HG02852 (cell line): ENCODE measurements around the gene TEKT3.

Experiments
- ATAC-seq: cut with Tn5 transposase; IDR thresholded peaks from one replicate; pipeline ENCODE4 v1.9.1; 2021; ENCODE audit warnings: mild to moderate bottlenecking, moderate library complexity; ENCODE audit not compliant: unreplicated experiment

Gene TEKT3

DNA sequence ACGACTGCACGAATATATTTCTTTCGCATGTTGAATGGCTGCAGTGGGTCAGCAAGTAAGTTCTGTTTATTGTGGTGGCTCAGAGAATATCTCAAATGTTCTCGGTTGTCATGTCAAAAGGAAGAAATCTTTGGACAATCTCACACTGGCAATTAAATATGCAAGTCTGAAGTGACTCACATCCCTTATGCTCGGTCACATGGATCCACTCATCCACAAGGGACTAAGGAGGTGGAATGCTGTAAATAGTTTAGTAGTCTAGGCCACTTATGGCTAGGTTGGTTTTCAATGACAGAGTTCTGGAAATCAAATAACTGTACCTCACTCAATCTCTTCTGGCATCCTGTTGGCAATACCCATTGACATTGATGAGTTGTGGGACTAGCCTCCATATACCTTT is 43.2 kb downstream of the TEKT3 start:
- no peak for ATAC-seq

- no peak for ATAC-seq
Measured at GRCh38 chr17:15293558-15293957, 47.8 kb downstream of the TEKT3 start.

GRCh38 chr17:15291674-15292361 is 49.6 kb downstream of the TEKT3 start:
- ATAC-seq: no peak

GRCh38 chr17:15290605-15291004 is 50.8 kb downstream of the TEKT3 start:
- ATAC-seq: no peak

GRCh38 chr17:15289285-15290183 is 51.9 kb downstream of the TEKT3 start:
- no peak for ATAC-seq

- no peak for ATAC-seq
Measured at GRCh38 chr17:15288859-15289258, 52.5 kb downstream of the TEKT3 start.

- no peak for ATAC-seq
Measured at GRCh38 chr17:15287538-15288267, 53.7 kb downstream of the TEKT3 start.

DNA sequence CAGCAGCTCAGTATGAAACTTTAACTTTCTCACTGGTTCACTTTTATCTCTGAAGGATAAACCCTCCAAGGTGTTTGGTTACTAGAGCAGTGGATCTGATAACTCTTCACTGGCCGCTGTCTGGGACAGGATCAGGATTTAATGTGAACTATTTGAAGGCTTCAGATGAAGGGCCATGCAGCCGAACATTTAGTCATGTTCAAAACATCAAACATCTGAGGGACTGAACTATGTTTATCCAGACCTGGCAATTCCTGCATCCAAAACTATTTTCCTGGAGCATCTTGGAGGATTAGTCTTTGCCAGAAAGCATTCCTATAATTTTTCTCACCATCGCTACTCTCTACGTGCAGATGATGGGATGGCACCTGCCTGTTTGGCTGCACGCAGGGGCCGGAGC is 55.9 kb downstream of the TEKT3 start:
- ATAC-seq: no peak

DNA sequence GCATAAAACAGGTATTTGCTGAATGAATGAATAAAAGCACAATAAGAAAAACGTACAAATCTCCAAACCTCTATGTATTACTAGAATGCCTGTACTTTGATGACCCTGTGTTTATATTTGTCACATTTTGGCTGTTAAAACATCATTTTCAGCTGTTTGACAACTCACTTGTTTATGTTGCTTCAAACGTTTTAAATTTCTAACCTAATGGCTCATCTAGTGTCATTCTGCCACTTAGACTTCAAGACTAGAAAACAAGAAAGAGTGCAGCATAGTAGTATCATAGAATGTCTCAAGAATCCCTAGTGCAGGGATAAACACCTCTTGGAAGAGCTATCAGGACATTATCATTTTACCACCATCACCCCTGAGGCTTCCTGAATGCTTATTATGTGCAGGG is 56.9 kb downstream of the TEKT3 start:
- no peak for ATAC-seq

DNA sequence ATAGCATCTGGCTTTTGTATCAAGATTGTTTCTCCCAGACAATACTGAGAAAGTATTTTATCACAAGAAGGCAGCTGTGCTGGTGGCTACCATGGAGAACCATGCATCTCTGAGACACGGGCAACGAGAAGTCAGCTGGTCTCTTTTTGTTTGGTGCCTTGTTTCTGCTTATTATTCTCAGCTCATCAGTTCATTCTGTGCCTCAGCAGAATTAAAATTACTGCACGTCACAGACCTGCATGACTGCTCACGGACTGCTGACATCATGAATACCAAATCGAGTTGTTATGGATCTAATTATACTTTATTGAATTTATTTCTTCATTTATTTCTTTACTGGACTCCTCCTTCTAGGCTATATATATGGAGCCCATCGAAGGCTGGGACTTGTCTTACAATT is 57.3 kb downstream of the TEKT3 start:
- ATAC-seq: no peak

DNA sequence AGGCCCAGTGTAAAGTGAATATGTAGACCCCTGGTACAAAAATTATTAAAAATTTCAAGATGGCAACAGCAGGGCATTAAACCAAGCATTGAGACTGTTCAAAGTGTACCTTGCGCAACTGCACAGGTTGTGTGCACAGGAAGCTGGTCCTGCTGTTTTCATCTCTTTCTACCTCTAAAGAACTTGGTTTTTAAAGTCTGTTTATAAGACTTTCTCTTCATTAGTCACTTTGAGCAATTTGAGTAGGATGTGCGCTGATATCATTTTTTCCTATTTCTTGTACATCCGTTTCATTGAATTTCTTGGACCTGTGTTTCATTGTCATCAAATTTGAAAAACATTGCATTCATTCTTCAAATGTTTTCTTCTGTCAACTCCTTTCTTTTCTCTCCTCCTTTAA is 59.5 kb downstream of the TEKT3 start:
- no peak for ATAC-seq

DNA sequence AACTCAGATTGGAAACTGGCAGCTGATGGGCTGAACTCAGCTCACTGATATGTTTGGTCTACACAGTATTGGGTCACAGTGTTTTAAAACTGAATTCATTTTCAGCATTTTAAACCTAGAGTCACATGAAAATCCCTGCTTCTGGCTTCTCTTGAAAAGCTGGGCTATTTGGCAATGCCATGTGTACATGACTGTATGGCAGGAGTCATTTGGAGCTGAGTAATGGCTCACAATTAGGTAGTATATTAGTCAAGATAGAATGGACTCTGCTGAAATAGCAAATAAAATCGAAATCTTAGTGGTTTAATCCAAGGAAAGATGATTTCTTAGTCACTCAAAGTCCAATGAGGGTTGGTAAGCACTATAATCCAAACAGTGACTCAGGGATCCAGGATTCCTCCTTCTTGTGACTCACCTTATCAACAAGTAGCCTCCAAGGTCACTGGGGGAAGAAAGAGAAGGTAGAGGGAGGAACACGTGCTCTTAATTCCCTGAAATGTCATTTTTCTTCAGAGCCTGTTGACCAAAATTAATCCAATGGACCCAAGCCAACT is 62.4 kb downstream of the TEKT3 start:
- ATAC-seq: no peak

DNA sequence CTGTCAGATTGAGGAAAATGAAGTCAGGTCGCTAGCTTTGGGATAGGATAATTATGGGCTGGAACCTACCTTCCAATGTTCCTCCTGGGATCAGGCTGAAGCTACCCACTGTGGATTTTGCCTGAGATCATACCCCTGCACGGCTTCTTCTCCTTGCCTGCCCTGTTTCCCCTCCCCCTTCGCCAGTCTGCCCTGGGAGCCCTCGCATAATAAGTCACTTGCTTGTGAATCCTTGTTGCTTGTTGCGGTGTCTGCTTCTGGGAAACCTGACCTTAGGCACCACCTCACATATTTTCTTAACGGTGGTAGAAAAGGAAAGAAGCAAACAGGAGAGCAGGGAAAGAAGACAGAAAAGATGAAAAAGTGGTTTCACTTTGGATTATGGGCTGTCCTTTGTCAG is 63.0 kb downstream of the TEKT3 start:
- no peak for ATAC-seq

- no peak for ATAC-seq
Measured at GRCh38 chr17:15274017-15274416, 67.4 kb downstream of the TEKT3 start.

GRCh38 chr17:15273141-15273793 is 68.1 kb downstream of the TEKT3 start:
- no peak for ATAC-seq

DNA sequence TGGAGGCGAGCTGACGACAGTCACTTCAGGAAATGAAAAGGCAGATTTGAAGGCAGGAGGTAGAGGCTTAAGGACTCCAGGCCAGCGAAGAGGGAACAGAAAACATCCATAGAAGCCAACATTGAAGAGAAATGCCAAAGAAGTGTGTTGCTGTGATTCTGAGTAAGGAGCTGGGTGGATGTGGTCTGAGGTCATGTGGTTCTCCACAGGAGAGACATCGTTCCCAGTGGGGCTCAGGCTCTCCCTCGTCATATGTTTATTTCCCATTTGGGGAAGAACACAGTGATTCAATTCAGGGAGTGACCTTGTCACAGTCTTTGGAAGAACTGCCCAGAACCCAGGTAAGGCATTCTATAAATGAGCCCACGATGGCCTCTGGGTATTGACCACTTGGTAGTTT is 69.7 kb downstream of the TEKT3 start:
- no peak for ATAC-seq

DNA sequence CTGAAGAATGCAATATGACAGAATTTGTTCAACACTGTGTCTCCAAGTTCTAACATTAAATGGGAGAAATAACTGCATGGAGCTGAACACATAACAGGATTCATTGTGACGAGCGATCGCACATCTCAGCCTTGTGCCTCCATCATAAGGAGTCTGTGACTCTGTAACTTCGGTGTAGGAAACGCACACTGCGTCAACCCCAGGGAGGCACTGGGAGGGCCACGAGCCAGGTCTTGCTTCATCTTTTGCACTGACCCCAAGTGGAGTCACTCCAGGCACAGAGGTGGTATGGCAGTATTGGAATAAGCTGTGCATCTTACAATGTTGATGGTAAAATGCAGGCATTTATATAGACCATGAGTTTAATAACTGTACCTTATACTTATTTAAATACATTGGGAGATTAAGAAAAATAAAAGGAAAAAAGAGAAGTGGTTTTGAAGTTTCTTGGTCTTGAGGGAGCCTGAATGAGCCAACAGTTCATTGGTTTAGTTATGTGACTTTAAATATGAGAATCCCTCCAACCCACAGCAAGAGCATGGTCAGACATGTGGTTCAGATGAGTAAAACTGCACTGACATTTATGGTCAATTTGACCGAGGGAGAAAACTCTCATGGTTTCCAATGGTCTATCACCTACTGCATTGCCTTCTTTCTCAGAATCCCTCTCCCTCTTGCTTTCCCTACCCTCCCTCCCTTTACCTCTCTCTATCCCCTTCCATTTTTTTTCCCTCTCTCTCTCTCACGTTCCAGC is 70.6 kb downstream of the TEKT3 start:
- no peak for ATAC-seq

DNA sequence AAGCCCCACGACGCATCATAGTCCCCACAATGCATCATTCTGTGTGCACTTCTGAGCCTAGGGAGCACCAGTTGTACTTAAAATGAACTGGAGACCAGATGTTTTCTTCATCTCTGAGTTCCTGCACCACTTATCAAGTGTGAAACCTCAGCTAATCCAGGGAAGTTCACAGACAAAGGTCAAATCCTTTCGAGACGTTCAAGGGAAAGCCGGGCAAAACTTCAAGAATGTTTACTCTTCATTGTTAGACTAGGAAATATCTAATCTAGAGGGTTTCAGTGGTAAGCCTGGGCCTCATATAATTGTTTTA is 71.7 kb downstream of the TEKT3 start:
- ATAC-seq: no peak

DNA sequence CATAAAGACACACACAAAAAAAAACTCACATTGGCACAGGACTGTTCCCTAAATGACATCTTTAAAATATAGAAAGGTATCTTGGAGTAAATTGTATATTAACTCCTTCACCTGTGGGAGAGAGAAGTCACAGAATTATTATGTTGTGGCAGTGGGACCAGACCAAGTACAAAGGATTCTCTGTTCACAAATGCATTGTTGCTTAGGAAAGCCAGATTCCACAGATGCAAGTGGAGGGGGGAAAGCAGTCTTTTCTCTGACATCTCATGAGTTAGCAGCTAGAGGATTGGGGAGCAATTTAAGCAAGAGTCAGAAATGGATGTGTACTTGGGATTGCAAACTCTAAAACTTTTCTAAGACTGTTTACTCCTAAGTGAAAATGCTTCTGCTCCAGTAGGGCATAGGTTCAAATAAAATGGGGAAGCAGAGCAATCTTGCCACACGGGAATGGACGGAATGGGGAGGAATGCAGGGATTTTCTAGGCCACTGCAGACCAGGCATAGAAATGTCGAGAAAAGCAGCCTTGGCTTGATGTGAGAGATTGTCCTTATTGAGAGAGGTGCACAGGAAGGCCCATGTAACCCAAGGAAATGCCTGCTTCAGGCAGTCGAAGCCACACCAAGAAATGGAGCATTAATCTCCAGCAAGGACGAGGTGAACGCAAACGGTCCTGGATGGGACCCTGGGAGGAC is 72.2 kb downstream of the TEKT3 start:
- ATAC-seq: no peak

- no peak for ATAC-seq
Measured at GRCh38 chr17:15268461-15268860, 72.9 kb downstream of the TEKT3 start.
